GM04504 (cell line): ENCODE measurements around the gene CFAP100.

ENCODE experiments used
- DNase-seq: peaks from one replicate; pipeline ENCODE4 v3.0.0-alpha.2; 2012; ENCODE audit warnings: low read depth

The CFAP100 gene

GRCh38 chr3:126423191-126424038 is 28.7 kb downstream of the CFAP100 start:
- no peak for DNase-seq

- DNase-seq: no peak
Measured at GRCh38 chr3:126424039-126424717, 29.5 kb downstream of the CFAP100 start.

- DNase-seq: no peak
Measured at GRCh38 chr3:126424751-126425150, 30.0 kb downstream of the CFAP100 start.

DNA sequence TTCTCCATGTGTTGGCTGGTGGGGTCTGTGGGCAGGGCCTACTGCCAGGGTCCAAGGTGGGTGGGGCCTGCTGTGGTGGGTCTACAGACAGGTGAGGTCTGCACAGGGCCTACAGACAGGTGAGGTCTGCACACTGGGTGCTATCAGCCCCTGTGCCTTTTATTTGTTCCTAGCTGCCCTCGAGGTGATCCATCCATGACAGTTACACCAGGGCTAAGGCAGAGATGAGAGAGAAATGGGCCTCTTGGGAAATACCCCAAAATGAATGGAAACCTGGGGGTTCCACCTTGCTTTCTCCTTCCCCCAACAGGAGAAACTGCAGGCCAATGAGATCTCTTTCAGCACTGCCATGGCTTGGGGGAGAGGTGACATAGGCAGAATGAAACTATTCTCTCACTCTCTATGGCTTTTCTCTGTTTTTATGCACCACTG is 36.4 kb downstream of the CFAP100 start:
- DNase-seq: no peak

- no peak for DNase-seq
Measured at GRCh38 chr3:126432361-126433104, 37.8 kb downstream of the CFAP100 start.

DNA sequence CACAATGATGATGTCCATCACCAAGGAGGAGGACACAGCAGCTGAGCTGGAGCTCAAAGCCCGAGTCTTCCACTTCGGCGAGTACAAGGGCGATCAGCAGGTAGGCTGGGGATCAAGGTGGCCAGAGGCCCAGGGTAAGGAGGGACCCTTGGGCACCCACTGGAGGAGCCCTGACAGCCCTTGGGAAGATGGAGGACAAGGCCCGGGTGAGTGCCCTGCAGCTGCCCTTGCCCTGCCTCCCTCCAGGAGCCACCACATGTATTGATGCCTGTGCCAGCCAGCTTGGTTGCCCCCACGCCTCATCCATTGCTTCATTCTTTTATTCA is 38.4 kb downstream of the CFAP100 start:
- no peak for DNase-seq

DNA sequence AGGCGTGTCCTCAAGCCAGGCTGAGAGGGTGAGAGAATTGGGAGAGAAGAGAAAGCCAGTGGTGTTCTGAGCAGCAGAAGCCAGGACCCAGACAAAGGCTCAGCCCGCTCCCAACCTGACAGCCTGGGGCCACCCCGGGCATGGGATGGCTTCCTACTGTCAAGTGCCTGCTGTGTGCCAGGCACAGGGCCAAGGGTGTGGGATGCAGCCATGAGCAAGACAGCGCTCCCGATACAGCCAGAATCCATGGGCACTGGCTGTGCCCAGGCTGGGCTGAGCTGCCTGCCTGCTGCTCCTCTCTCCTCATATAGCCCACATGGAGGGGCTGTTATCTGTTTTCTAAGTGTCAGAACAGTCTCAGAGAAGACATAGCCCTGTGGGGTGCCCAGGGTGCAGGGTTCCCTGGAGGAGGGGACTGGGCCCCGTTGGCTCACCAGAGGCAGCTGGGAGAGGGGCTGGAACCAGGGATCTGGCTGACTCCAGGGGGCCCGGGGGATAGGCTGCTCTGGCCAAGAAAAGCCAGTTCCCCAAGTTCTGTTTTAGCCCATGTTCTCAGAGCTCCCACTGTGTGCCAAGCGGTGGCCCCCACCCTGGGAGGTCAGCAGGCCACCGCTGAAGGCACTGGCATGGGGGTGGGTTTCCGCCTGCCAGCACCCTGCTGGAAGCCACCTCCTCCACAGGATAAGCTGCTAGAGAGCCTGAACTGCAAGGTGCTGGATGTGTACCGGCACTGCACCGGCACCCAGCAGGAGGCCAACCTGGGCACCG is 39.0 kb downstream of the CFAP100 start:
- DNase-seq: no peak

DNA sequence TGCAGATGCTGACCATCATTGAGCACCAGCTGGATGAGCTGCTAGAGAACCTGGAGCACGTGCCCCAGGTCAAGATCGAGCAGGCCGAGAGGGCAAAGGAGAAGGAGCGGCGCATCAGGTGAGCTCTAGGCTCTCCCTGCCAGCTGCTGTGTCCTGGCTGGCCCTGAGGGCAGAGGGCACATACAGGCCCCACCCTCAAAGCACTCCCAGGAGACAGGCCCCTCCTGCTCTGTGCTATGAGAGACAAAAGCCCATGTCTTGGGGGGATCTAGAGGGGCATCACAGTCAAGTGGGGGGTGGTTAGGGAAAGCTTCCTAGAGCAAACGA is 39.5 kb downstream of the CFAP100 start:
- no peak for DNase-seq

- no peak for DNase-seq
Measured at GRCh38 chr3:126434931-126435411, 40.3 kb downstream of the CFAP100 start.

GRCh38 chr3:126435456-126436315 is 41.0 kb downstream of the CFAP100 start:
- no peak for DNase-seq

- no peak for DNase-seq
Measured at GRCh38 chr3:126436826-126437717, 42.4 kb downstream of the CFAP100 start.

DNA sequence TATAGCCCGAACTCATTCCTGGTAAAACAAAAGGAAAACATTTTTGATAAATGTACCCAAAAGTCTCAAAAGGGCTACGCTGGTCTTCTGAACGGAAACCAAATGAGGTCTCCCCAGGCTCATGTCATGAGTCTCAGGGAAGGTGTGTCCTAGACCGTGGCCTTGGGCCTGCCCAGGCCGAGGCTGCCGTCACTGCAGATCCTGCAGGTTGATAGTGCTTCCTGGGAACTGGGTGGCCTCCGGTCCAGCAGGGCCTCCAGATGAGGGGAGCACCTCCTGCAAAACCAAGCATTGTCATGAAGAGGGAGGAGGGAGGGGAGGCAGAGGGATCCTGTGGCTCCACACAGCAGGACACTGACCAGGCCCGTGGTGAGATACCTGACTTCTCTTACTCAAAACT is 43.5 kb downstream of the CFAP100 start:
- DNase-seq: no peak

GRCh38 chr3:126438746-126439145 is 44.0 kb downstream of the CFAP100 start:
- no peak for DNase-seq

GRCh38 chr3:126439346-126439967 is 44.7 kb downstream of the CFAP100 start:
- DNase-seq: no peak

GRCh38 chr3:126439968-126440708 is 45.4 kb downstream of the CFAP100 start:
- no peak for DNase-seq

- DNase-seq: no peak
Measured at GRCh38 chr3:126440709-126440995, 45.9 kb downstream of the CFAP100 start.

GRCh38 chr3:126441256-126441880 is 46.7 kb downstream of the CFAP100 start:
- DNase-seq: no peak

DNA sequence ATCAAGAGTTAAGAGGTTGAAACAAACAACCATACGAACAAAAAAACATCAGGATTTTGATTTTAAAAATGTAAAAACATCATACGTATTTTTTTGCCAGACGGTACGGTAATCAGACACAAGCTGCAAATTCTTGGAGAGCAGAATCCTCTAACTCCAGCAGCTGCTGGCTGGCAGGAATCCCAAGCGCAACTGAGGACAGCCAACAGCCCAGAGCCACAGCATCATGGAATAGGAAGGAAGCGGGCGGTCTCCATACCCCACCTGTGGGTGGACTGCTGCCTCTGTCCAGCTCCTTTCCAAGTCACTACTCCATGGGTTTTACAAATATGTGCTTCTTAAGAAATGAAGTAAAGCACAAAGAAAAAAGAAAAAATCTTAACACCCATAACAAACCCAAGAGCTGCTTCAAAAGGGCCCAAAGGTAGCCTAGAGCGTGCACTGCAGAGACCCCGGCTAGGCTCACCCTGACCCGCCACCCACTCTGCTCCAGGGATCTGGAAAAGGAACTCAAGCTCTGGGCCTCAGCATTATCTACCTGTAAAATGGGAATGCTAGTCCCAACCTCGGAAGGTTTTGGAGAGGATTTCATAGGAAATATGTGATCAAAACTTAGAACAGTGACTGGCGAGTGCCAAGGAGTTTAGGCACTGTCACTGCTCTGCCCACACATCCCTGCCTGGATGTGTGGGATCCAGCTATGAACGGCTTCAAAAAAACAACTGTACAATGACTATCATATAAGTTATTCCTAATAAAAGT is 47.6 kb downstream of the CFAP100 start:
- DNase-seq: no peak
